ENCODE data around the gene PDZD4. TPM values are rescaled to one million over a fixed set of nuclear protein-coding genes. Genes with fewer than 3 reads are reported as not detected.

The PDZD4 gene
- total and polyA plus RNA-seq, 9 of the 15 experiments (the other 6 are each of a cell fraction or from before 2014, with no cell fraction given), result 0.05 to 0.38 (median 0.07) TPM; not detected in 5

GRCh38 chrX:153791104-153791852 is 39.1 kb downstream of the PDZD4 start (continued):
- TF ChIP-seq ZNF639 (CRISPR knock-in tag; conservative IDR thresholded peaks at IDR 0.05 in 1 of 2, IDR thresholded peaks at IDR 0.05 in 1 of 2), result peak in 1 of 2 experiments; percentile 63; a peak in 1 of 4 replicates
- TF ChIP-seq MNT (conservative IDR thresholded peaks at IDR 0.05), result peak in 1 of 2 experiments; percentile 58; a peak in 2 of 4 replicates
- no peak for TF ChIP-seq ADNP (tag; IDR thresholded peaks at IDR 0.05)
- TF ChIP-seq UBTF (IDR thresholded peaks at IDR 0.05; ENCODE audit: borderline replicate concordance in 1 of 2, low read depth in 2 of 2, low read length in 2 of 2), result no peak
- TF ChIP-seq XRCC4 (IDR thresholded peaks at IDR 0.05; ENCODE audit: extremely low read depth, insufficient read depth, insufficient read length), result no peak
- TF ChIP-seq SMARCE1 (IDR thresholded peaks at IDR 0.05), result no peak
- no peak for TF ChIP-seq LCOR (CRISPR knock-in tag; IDR thresholded peaks at IDR 0.05)
- no peak for TF ChIP-seq E2F8 (IDR thresholded peaks at IDR 0.05; ENCODE audit: low read depth, partially characterized antibody)
- TF ChIP-seq RNF2 (IDR thresholded peaks at IDR 0.05), result no peak
- no peak for TF ChIP-seq ZBED1 (IDR thresholded peaks at IDR 0.05)
- no peak for TF ChIP-seq NCOA2 (IDR thresholded peaks at IDR 0.05; ENCODE audit: partially characterized antibody in 2 of 2)
- TF ChIP-seq TRIM25 (IDR thresholded peaks at IDR 0.05; ENCODE audit: borderline replicate concordance), result no peak
- TF ChIP-seq CAMTA2 (CRISPR knock-in tag; conservative IDR thresholded peaks at IDR 0.05), result no peak
- TF ChIP-seq NR2C2 (CRISPR knock-in tag; IDR thresholded peaks at IDR 0.05), result no peak
- TF ChIP-seq NR2C2 (tag; IDR thresholded peaks at IDR 0.05), result no peak

All from K562 (cell line).